GM19463 (cell line): ENCODE measurements around the gene CKS2.
A peak's percentile ranks its signal among the peaks of the same experiment; 100 is the strongest.
"Not testable (repeated sequence)": the region's sequence is repeated elsewhere in the genome, so short reads cannot be mapped to it uniquely, and the experiment has no call there.

Experiments used
- ATAC-seq: cut with Tn5 transposase; IDR thresholded peaks from one replicate; pipeline ENCODE4 v1.9.1; 2021; ENCODE audit warnings: mild to moderate bottlenecking, moderate library complexity; ENCODE audit not compliant: unreplicated experiment

Gene CKS2

DNA sequence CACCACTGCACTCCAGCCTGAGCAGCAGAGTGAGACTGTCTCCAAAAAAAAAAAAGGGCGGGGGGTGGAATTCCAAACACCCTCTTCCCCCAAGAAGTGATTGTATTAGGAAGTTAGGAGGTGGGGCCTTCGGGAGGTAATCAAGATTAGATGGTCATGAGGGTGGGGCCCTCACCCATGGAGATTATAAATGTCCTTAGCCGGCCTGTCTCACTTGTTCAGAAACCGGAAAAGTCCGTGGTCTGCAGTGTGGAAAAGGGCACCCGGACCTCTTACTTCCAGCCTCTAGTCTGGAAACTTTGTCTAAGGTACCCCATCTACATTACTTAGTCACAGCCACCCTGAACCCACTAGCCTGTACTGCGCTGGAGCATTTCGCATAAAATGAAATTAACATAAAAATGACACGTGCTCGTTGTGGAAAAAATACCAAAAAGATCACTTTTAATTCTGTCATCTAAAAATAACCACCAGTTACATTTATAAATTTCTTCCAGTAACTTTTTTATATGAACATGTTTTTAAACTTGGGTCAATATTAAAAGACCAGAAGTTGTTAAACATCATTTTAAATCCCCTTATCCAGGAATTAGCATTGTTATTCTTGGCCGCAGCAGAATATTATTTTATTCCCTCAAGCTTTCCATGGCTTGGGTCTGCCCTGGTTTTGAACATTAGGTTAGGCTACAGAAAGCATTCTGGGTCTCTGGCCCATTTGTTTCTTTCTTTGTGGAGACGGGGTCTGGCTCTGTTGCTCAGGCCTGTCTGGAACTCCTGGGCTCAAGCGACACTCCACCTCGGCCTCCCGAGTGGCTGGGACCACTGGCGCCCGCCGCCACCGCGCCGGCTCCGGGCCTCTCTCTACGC, 1.2 kb upstream of the CKS2 start:
- no peak for ATAC-seq

GRCh38 chr9:89311346-89312221, 589 bp downstream of the CKS2 start:
- ATAC-seq, result no peak

DNA sequence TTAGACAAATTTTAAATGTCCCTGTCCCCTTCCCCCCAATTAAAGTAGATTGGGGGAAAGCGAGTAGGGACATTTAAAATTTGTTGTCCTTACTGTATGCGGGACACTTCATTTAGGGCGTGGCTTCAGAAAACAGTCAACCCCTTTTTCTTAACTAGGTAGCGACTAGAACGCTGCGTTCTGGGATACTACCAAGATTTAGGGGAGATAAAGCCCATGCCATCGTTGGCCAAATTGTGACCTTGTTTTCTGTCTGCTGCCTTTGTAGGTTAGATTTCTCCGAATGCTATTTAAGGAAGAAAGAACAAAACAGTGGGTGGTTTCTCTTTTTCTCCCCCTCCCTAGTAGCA, 1.2 kb downstream of the CKS2 start:
- ATAC-seq, result no peak

DNA sequence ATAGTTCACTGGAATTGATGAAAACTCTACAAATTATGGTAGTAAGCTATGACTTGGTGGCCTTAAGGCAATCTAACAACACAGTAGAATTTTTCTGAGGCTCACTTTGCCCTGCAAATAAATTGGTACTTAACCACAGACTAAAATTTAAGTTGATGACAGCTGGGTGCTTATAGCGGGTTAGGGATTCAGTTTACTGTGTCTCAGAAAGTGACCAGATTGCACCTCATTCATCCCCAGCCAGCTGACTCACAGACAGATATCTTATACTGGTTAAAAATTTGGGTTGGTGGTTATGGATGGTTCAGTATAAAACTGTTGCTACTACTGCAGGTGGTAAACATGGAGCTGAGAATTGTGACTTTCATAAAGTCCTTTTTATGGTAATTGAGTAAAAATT, 2.8 kb downstream of the CKS2 start:
- ATAC-seq, result no peak

GRCh38 chr9:89314955-89315354, 4.0 kb downstream of the CKS2 start:
- ATAC-seq, result no peak

DNA sequence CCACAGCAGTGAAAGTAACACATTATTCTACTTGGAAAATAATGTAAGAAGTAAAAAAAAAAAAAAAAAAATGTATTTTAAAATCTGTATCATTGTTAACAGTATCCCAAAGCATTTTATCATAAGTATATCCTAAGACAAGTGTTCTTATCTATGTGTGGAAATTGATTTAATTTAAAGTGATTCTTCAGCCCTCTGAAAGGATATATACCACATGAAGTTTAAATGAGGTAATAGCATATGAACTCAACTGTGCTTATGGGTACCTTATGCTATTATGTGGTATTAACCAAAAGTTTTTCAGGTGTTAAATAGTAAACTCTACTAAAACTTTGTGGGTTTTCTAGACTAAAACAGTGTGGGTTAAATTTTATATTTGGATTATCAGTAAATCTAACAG, 4.5 kb downstream of the CKS2 start:
- ATAC-seq, result no peak

DNA sequence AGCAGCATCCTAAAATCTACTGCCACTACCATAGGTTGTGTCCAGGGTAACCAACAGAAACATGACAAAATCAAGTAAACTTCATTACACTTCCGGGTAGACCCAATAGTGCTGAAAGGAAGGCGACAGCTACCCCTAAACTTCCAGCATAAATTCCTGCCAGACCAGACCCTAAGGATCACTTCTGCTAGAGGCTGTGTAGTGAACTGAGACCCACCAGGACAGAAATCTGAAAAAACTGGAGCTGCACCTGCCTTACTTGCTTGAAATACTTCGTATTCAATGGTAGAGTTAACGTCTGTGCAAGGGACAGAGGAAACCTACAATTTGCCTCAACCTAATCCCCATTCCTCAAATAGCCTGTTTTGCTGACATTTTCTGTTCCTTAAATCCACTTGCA, 6.3 kb downstream of the CKS2 start:
- no peak for ATAC-seq

DNA sequence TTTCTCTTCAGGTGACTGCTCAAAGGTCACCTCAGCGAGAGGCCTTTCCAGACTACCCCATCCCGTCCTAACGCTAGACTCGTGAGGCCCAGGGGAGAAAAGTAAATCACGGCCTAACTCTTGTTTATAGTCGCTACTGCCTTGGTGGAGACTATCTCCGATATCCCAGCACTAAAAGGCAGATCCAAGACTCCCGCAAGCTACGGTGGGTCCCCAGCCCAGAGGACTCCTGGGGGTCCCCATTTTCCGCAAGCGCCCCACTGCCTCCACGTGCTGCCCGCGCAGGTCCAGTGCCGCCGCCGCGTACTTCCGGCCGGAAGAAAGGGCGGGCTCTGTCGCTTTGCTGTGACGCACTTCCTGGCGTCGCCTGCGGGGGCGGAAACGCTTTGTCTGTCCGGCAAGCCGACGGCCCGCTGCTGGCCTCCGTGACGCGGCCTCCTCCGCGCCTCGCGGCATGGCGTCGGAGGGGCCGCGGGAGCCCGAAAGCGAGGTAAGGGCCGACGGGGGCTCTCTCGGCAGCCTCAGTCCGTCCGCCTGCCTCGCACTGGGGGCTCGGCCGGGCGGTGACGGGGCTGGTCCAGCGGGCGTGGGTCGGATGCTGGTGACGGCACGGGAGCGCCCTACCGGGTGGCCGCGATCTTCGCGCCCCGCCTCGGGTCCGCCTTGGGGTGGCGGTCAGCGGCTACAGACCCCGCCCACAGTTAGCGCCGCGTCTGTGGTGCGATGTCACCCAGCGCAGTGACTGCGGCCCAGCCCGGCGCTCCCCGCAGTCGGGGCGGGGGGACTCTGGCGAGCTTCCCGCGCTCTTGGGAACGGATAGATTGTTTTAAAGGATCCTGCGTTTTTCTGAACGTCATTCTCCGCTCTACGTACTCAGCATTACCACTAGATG, 7.4 kb downstream of the CKS2 start, which contains the start of gene SECISBP2:
Gene SECISBP2, plus strand, starts transcription at position 378 of the 892 bp plus-strand sequence. Its CDS starts 77 bp downstream, at position 455.
- ATAC-seq, result peak; percentile 91

DNA sequence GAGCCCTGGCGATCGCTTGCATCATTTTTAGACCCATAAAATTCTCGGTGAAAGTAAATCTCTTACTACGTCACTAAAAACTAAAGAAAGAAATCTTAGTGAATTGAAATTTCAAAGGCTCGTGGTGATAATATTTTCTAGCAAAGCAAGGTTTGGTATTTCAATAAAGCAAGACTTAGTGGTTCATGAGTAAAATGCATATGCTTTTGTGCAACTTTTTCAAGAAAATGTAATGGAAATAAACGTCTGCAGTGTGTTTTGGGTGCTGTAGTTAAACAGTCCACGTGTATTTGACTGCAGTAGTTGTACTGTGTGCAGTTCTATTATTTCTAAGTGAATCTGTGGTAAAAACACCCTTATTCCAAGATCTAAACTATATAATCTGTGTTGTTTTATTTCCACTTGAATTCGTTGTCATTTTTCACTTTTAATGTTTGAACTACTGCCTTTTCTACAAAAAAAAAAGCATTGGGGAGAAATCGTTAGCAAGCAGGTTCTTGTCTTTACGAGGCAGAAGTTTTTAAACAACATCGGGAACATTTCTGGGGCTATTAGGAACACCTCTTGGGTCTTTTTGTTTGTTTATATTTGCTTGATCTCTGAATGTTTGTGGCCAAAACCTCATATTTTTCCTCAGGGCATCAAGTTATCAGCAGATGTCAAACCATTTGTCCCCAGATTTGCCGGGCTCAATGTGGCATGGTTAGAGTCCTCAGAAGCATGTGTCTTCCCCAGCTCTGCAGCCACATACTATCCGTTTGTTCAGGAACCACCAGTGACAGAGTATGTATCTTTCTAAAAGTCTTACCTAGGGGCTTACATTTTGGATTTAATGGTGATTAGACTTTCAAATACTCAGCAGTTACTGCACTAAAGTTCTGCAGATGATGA, 8.3 kb downstream of the CKS2 start:
- no peak for ATAC-seq

DNA sequence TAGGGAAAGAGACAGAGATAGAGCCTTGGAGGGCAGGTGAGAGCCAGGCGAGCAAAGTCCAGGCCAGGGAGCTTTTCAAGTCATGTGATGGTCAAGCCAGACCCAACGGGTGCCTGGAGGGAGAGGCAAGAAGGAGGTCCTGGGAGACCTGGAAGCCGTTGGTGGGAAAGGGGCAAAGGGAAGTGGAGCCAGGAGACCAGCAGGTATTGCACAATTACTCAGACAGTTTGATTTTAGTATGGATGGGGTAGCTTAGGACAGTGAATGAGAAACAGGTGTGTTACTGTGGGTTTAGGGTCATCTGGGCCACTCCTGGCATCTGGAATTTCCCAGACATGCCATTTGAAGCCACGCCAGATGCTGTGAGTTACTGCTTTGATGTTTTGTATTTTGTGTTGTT, 12.4 kb downstream of the CKS2 start:
- no peak for ATAC-seq

DNA sequence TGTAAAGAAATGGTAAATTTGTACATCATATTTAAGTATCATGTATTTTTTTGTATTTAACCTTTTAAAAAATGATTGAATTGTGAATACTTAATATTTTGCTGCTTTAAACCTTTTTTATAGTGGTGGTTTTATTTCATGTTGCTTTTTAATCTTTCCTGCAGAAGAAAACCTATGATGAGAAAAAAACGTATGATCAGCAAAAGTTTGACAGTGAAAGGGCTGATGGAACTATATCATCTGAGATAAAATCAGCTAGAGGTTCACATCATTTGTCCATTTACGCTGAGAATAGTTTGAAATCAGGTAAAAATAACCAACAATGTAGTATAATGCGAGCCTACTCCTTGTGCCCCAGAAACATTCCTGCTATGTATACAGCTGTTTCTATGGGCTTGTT, 14.7 kb downstream of the CKS2 start:
- no peak for ATAC-seq

GRCh38 chr9:89328064-89328463, 17.1 kb downstream of the CKS2 start:
- ATAC-seq, result no peak

DNA sequence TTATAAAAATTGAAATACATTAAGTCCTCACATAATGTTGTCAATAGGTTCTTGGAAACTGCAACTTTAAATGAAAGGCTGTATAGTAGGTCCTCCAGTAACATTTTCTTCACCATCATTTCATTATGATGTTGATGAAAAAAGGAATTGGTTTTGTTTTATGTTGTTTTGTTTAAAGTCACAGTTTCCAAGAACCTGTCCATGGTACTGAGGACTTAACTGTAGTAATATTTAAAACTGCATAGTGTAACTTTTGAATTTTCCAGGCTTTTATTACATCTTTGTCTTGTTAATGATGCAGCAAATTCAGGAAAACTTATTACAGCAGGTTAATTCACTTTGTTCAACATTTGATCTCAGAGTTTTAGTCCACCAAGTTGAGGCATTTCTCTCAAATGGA, 18.9 kb downstream of the CKS2 start:
- no peak for ATAC-seq

DNA sequence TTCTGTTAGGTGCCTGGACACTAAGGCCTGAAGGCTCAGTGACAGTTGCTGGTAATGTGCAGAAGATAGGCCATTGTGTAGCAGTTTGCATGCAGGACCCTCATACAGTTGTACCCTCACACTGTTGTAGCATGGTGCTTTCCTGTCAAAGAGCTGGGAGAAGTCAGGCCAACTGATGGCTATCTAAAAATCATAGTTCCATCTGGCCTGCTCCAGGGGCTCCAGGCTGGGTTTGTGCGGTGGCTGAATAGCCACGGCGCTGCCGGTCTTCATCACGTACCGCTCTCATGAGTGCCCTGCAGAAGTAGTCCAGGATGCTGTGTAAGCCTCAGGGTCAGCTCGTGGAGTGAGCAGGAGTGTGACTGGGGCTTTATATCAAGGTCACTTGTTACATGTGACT, 19.5 kb downstream of the CKS2 start:
- no peak for ATAC-seq

DNA sequence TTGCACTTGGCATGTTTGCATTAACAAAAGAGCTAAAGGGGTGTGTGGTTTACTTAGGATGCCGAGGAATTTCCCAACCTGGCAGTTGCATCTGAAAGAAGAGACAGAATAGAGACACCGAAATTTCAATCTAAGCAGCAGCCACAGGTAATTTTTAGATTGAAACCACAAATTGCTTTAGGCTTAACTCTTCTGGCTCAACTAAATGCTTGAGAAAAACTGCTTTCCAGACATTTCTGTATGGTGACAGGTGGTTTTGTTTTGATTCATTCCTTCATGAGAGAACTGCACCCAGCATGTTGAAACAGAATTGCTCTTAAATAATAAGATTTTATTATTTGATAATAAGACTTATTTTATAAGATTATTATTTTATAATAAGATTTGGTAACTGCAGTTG, 28.8 kb downstream of the CKS2 start:
- no peak for ATAC-seq

DNA sequence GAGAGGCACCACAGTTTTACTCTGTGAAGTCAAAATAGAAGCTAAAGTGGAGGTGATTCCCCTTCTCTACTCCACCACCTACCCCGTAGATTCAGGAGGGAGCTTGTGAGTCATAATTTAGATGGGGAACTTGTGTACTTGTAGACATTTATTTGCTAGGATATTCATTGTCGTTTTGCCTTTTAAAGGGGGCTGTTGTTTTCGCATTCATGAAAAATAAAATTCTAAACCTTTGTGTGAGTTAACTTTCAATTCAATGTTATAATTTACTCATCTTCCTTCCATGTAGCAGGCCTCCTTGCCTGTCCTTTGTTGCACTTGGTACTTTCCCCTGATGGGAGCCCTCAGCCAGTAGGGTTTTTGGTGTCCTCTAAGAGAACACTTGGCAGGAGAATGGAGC, 29.3 kb downstream of the CKS2 start:
- peak; percentile 87 for ATAC-seq

GRCh38 chr9:89342213-89342612, 31.2 kb downstream of the CKS2 start:
- no peak for ATAC-seq

GRCh38 chr9:89342948-89343347, 32.0 kb downstream of the CKS2 start:
- no peak for ATAC-seq

DNA sequence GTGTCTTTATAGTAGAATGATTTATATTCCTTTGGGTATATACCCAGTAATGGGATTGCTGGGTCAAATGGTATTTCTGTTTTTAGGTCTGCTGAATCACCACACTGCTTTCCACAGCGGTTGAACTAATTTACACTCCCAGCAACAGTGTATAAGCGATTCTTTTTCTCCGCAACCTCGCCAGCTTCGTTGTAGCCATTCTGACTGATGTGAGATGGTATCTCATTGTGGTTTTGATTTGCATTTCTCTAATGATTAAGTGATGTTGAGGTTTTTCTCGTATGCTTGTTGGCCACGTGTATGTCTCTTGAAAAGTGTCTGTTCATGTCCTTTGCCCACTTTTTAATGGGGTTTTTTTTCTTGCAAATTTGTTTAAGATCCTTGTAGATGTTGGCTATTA, 32.8 kb downstream of the CKS2 start:
- ATAC-seq, result not testable (repeated sequence)

DNA sequence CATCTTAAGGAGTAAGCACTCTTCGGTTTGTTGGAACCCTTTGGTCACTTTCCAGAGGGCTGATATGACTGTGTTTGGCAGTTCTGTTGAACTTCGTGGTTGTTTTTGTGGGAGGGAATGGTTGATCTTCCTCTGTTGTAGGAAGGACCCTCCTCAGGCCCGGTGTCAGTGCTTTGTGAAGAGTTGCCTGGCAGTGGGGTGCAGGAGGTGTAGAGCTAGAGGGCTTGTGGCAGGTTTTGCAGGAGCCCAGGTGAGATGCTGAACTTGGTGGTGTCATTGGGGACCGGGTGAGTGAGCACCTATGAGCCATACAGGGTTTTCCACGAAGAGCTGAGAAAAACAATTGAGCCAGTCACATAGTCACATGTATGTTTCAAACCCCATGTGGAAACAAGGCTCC, 34.5 kb downstream of the CKS2 start:
- no peak for ATAC-seq
